Right lobe of liver (tissue), 6 donors: ENCODE data around the gene ZNF362. TPM values are rescaled to one million over a fixed set of nuclear protein-coding genes. Genes with fewer than 3 reads are reported as not detected.

Source experiments
- ATAC-seq, 4 donors: fragments of 200-7000 bp; cut with Tn5 transposase; one replicate each; pipeline ENCODE4 v1.9.1; 2020; ENCODE audit warnings: mild to moderate bottlenecking in 4 of 4, moderate library complexity in 4 of 4
- DNase-seq, 3 donors: peaks; one replicate each; pipeline ENCODE4 v3.0.0-alpha.2; 2020
- H3K27ac ChIP-seq, 3 donors: fragments of 200-600 bp; one replicate each; pipeline ENCODE4 v1.8.0; 2022
- H3K27me3 ChIP-seq, 2 donors: fragments of 200-600 bp; one replicate each; pipeline ENCODE4 v1.8.0; 2022
- H3K36me3 ChIP-seq, 4 donors: fragments of 200-600 bp; sonication (generic) in 1 of 4; one replicate each; pipeline versions ENCODE4 v1.5.1 to v1.8.0; 2017 to 2022; ENCODE audit warnings: control low read depth in 1 of 4
- H3K4me1 ChIP-seq, 4 donors: fragments of 200-600 bp; sonication (generic) in 1 of 4; one replicate each; pipeline versions ENCODE4 v1.5.1 to v1.8.0; 2017 to 2022; ENCODE audit warnings: control low read depth in 1 of 4
- H3K4me3 ChIP-seq, 3 donors: fragments of 200-600 bp; one replicate each; pipeline ENCODE4 v1.8.0; 2022
- H3K9me3 ChIP-seq, 4 donors: fragments of 200-600 bp; sonication (generic) in 1 of 4; one replicate each; pipeline versions ENCODE4 v1.5.1 to v1.8.0; 2017 to 2022; ENCODE audit warnings: control low read depth in 1 of 4
- CTCF ChIP-seq, 4 donors: fragments of 200-600 bp in 3 of 4; fragments of 450-650 bp in 1 of 4; IDR thresholded peaks; one replicate each; pipeline versions ENCODE4 v1.5.1 to v1.8.0; 2016 to 2022; ENCODE audit warnings: antibody characterized with exemption in 4 of 4, mild to moderate bottlenecking in 2 of 4
- POLR2A ChIP-seq: fragments of 450-650 bp; IDR thresholded peaks from one replicate; pipeline ENCODE4 v1.6.1; 2017; ENCODE audit warnings: antibody characterized with exemption, mild to moderate bottlenecking
- WGBS: methylation state at CpG from one replicate; pipeline ENCODE4 v1.1.6; 2018; ENCODE audit warnings: low coverage, low lambda C conversion rate; ENCODE audit not compliant: insufficient coverage; ENCODE audit errors: missing lambda C conversion rate; 5-methylcytosine and 5-hydroxymethylcytosine counted together
- intact Hi-C, 2 donors: fragments of 100-400 bp; cut with DNase I; formaldehyde crosslinking; loops; one replicate each; pipeline versions ENCODE4 v1.11.2 to v1.14.1; 2022
- total RNA-seq, 6 experiments: library from RNA; depleted of rRNA in 2 of 6; stranded (reverse); fragments of >200 nt in 2 of 6; fragmentation: NEBNext Ultra II Directional in 3 of 6; extraction: Animal tissue kit (Norgen Biotek cat#: 25700) in 3 of 6; gene quantifications; one replicate each; pipeline versions ENCODE4 v1.1.0 to v1.2.4, GENCODE V29; 2016 to 2023
- donor health status: DM: no; HTN: yes; CAD: no.
- donor health status: DM: no; HTN: no; CAD: no.
- donor health status: DM: no; HTN: no; CAD: no.
- donor health status: DM: no; HTN: yes; CAD: no.
- donor health status: DM: no; HTN: yes; CAD: no.

Gene ZNF362
- total RNA-seq, 6 experiments from 2014 or later: 3.4 to 8.4 (median 7.0) TPM

GRCh38 chr1:33273406-33273805 lies 17.1 kb downstream of the ZNF362 start:
- peak in 1 of 4 donors; percentile 19 for ATAC-seq
- Histone ChIP-seq H3K36me3 (peaks cover 0 to 11% (median under 1%) of the 10 kb centered on the region in 4 donors), H3K9me3 (no peaks in the 10 kb centered on the region), H3K4me1 (no peaks in the 10 kb centered on the region), H3K27ac (no peak overlapping the region), H3K4me3 (no peak overlapping the region), H3K27me3 (no peaks in the 10 kb centered on the region)
- 57% methylated on average over 1 of the region's 3 CpGs for WGBS
- intact Hi-C loops: no loop called here
- TF ChIP-seq CTCF (IDR thresholded peaks at IDR 0.05) (no peak), POLR2A (no peak)
- DNase-seq: peak in 1 of 3 donors; percentile 29

GRCh38 chr1:33273961-33274371 lies 17.7 kb downstream of the ZNF362 start:
- Histone ChIP-seq H3K27me3 (no peaks in the 10 kb centered on the region), H3K4me3 (no peak overlapping the region), H3K27ac (no peak overlapping the region), H3K4me1 (no peaks in the 10 kb centered on the region), H3K9me3 (no peaks in the 10 kb centered on the region), H3K36me3 (peaks cover 0 to 14% (median under 1%) of the 10 kb centered on the region in 4 donors)
- intact Hi-C loops: no loop called here
- DNase-seq (peak in 1 of 3 donors; percentile 32), ATAC-seq (no peak)
- 25% methylated on average over 2 of the region's 7 CpGs for WGBS
- TF ChIP-seq POLR2A (no peak), CTCF (IDR thresholded peaks at IDR 0.05) (no peak)

- intact Hi-C loops: no loop called here
- peaks cover 0 to 14% (median under 1%) of the 10 kb centered on the region in 4 donors for H3K36me3 ChIP-seq
- no peak overlapping the region for H3K27ac ChIP-seq
- DNase-seq (peak in 2 of 3 donors; percentile 7 to 15), ATAC-seq (no peak)
- H3K4me1 ChIP-seq: no peaks in the 10 kb centered on the region
- TF ChIP-seq POLR2A (no peak), CTCF (IDR thresholded peaks at IDR 0.05) (no peak)
- H3K4me3 ChIP-seq: no peak overlapping the region
- 100% methylated on average over 1 of the region's 1 CpG for WGBS
- H3K27me3 ChIP-seq: no peaks in the 10 kb centered on the region
- no peaks in the 10 kb centered on the region for H3K9me3 ChIP-seq
Measured at GRCh38 chr1:33274446-33274845, 18.2 kb downstream of the ZNF362 start.

- no peak overlapping the region for H3K27ac ChIP-seq
- no peaks in the 10 kb centered on the region for H3K27me3 ChIP-seq
- no peaks in the 10 kb centered on the region for H3K9me3 ChIP-seq
- H3K4me3 ChIP-seq: no peak overlapping the region
- WGBS: 91% methylated on average over 4 of the region's 6 CpGs
- intact Hi-C loops: no loop called here
- H3K4me1 ChIP-seq: no peaks in the 10 kb centered on the region
- ATAC-seq (no peak), DNase-seq (peak in 2 of 3 donors; percentile 17 to 28)
- peaks cover 0 to 14% (median under 1%) of the 10 kb centered on the region in 4 donors for H3K36me3 ChIP-seq
- no peak for TF ChIP-seq POLR2A
- TF ChIP-seq CTCF (IDR thresholded peaks at IDR 0.05): no peak
Measured at GRCh38 chr1:33275195-33275594, 18.9 kb downstream of the ZNF362 start.
